Vagina (tissue), 2 donors: Measurements from ENCODE around the gene MARCKS. TPM values are rescaled to one million over a fixed set of nuclear protein-coding genes. Genes with fewer than 3 reads are reported as not detected.
A peak's percentile ranks its signal among the peaks of the same experiment; 100 is the strongest.
"Not testable (repeated sequence)": the region's sequence is repeated elsewhere in the genome, so short reads cannot be mapped to it uniquely, and the experiment has no call there.

ENCODE experiments used
- DNase-seq, 2 donors: peaks; one replicate each; pipeline ENCODE4 v3.0.0-alpha.2; 2017; ENCODE audit errors: extremely low spot score in 2 of 2
- H3K27ac ChIP-seq: fragments of 200-600 bp; sonication (generic); one replicate; pipeline ENCODE4 v1.5.1; 2019
- H3K27me3 ChIP-seq: fragments of 200-600 bp; sonication (generic); one replicate; pipeline ENCODE4 v1.5.1; 2019
- H3K36me3 ChIP-seq, 2 donors: fragments of 200-600 bp; sonication (generic); one replicate each; pipeline ENCODE4 v1.5.1; 2017 to 2019
- H3K4me1 ChIP-seq: fragments of 200-600 bp; sonication (generic); one replicate; pipeline ENCODE4 v1.5.1; 2019
- H3K4me3 ChIP-seq, 2 donors: fragments of 200-600 bp; sonication (generic); 1 replicate in 1 of 2; 2 replicates in 1 of 2; pipeline ENCODE4 v1.5.1; 2016 to 2019
- H3K9me3 ChIP-seq: fragments of 200-600 bp; sonication (generic); one replicate; pipeline ENCODE4 v1.5.1; 2019
- CTCF ChIP-seq, 3 experiments: fragments of 450-650 bp in 2 of 3; fragments of 200-600 bp in 1 of 3; sonication (generic) in 1 of 3; IDR thresholded peaks; one replicate each; pipeline ENCODE4 v1.5.1; 2017 to 2019; ENCODE audit warnings: antibody characterized with exemption in 3 of 3, mild to moderate bottlenecking in 2 of 3, moderate library complexity in 2 of 3
- POLR2A ChIP-seq, 2 donors: fragments of 450-650 bp; IDR thresholded peaks; one replicate each; pipeline ENCODE4 v1.6.1; 2017; ENCODE audit warnings: antibody characterized with exemption in 2 of 2, mild to moderate bottlenecking in 2 of 2, moderate library complexity in 2 of 2
- intact Hi-C: fragments of 100-400 bp; cut with DNase I; formaldehyde crosslinking; loops from one replicate; pipeline ENCODE4 v1.15.1; 2023
- total RNA-seq: library from RNA; depleted of rRNA; stranded (reverse); fragments of >200 nt; gene quantifications from one replicate; pipeline ENCODE4 v1.2.3, GENCODE V29; 2016

The MARCKS gene
- total RNA-seq, 1 donor from 2014 or later = 46.4 TPM

GRCh38 chr6:113909224-113909856 is 52.2 kb downstream of the MARCKS start:
- Histone ChIP-seq H3K27me3 (no peaks in the 10 kb centered on the region), H3K4me1 (peaks cover under 1% of the 10 kb centered on the region), H3K27ac (no peak overlapping the region), H3K4me3 (no peak overlapping the region), H3K36me3 (no peaks in the 10 kb centered on the region), H3K9me3 (no peaks in the 10 kb centered on the region)
- TF ChIP-seq CTCF (IDR thresholded peaks at IDR 0.05) (peak; percentile 64 to 72 (median 64)), POLR2A (IDR thresholded peaks at IDR 0.05) (no peak)
- intact Hi-C loops = no loop called here
- DNase-seq = no peak

- H3K9me3 ChIP-seq, DNase-seq, H3K4me3 ChIP-seq, H3K36me3 ChIP-seq, H3K27me3 ChIP-seq, intact Hi-C loops, H3K4me1 ChIP-seq, H3K27ac ChIP-seq: not testable (repeated sequence)
Observed at GRCh38 chr6:113910285-113910684, 53.1 kb downstream of the MARCKS start.

Other genes starting within 250 kb of the MARCKS start
- gene HDAC2, start 113.8 kb downstream of the MARCKS start, total RNA-seq = 67.8 TPM